Tibial artery (tissue), 4 donors: ENCODE measurements around the gene ZNF90.
A peak's percentile ranks its signal among the peaks of the same experiment; 100 is the strongest.
"Not testable (repeated sequence)": the region's sequence is repeated elsewhere in the genome, so short reads cannot be mapped to it uniquely, and the experiment has no call there.

Experiments
- DNase-seq, 2 donors: peaks; one replicate each; pipeline ENCODE4 v3.0.0-alpha.2; 2019
- H3K27ac ChIP-seq, 2 donors: fragments of 200-600 bp; sonication (generic) in 1 of 2; 1 replicate in 1 of 2; 2 replicates in 1 of 2; pipeline ENCODE4 v1.5.1; 2018 to 2019; ENCODE audit warnings: mild to moderate bottlenecking in 1 of 2
- H3K27me3 ChIP-seq, 2 donors: fragments of 200-600 bp; sonication (generic) in 1 of 2; one replicate each; pipeline versions ENCODE4 v1.5.1 to v1.6.0; 2016 to 2019
- H3K36me3 ChIP-seq, 3 donors: fragments of 200-600 bp; sonication (generic) in 2 of 3; one replicate each; pipeline ENCODE4 v1.5.1; 2016 to 2019; ENCODE audit warnings: mild to moderate bottlenecking in 2 of 3
- H3K4me1 ChIP-seq, 4 donors: fragments of 200-600 bp; sonication (generic) in 2 of 4; 1 replicate in 3 of 4; 2 replicates in 1 of 4; pipeline ENCODE4 v1.5.1; 2016 to 2019
- H3K4me3 ChIP-seq, 2 donors: fragments of 200-600 bp; sonication (generic) in 1 of 2; 1 replicate in 1 of 2; 2 replicates in 1 of 2; pipeline ENCODE4 v1.5.1; 2018 to 2019; ENCODE audit warnings: mild to moderate bottlenecking in 2 of 2
- H3K9me3 ChIP-seq, 3 donors: fragments of 200-600 bp; sonication (generic) in 1 of 3; one replicate each; pipeline ENCODE4 v1.5.1; 2016 to 2019
- intact Hi-C: fragments of 100-400 bp; cut with DNase I; formaldehyde crosslinking; loops from one replicate; pipeline ENCODE4 v1.15.0; 2023; ENCODE audit warnings: low total_unique reads
- TF ChIP-seq, protein P1 (sequence below), 2 experiments: fragments of 200-600 bp in 1 of 2; fragments of 450-650 bp in 1 of 2; IDR thresholded peaks; one replicate each; pipeline ENCODE4 v1.5.1; 2017 to 2019; ENCODE audit warnings: antibody characterized with exemption in 2 of 2, mild to moderate bottlenecking in 1 of 2, moderate library complexity in 1 of 2

Gene ZNF90

DNA sequence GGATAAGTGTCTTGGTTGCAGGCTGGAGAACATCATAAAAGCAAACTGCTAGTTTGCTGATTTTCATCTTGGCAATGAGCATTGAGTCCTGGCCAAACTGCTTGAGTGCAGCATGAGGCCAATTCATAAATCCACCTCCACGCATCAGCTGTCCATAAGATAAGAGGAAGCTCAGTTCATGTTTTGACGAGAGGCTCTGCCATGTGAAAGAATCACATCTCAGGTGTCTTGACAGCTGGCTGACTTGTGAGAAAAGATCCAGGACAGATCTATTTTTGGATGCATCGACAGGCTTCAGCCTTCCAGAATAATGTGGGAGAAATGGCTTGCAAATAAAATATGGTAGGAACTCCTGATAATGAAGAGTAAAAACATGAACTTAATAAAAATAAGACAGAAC is 33.1 kb upstream of the ZNF90 start:
- intact Hi-C loops, result no loop called here

GRCh38 chr19:20045742-20046141 is 32.1 kb upstream of the ZNF90 start:
- H3K4me1 ChIP-seq, intact Hi-C loops, H3K36me3 ChIP-seq, H3K27me3 ChIP-seq, H3K9me3 ChIP-seq, H3K4me3 ChIP-seq, H3K27ac ChIP-seq, DNase-seq: not testable (repeated sequence)

More for the DNA sequence above, 33.1 kb upstream of the ZNF90 start:
- Histone ChIP-seq H3K9me3 (no peaks in the 10 kb centered on the region), H3K4me1 (no peaks in the 10 kb centered on the region), H3K27me3 (peaks cover 0 to 5% of the 10 kb centered on the region in 2 donors), H3K27ac (no peak overlapping the region), H3K36me3 (no peaks in the 10 kb centered on the region), H3K4me3 (no peak overlapping the region)
- no peak for DNase-seq
- TF ChIP-seq, protein P1, sequence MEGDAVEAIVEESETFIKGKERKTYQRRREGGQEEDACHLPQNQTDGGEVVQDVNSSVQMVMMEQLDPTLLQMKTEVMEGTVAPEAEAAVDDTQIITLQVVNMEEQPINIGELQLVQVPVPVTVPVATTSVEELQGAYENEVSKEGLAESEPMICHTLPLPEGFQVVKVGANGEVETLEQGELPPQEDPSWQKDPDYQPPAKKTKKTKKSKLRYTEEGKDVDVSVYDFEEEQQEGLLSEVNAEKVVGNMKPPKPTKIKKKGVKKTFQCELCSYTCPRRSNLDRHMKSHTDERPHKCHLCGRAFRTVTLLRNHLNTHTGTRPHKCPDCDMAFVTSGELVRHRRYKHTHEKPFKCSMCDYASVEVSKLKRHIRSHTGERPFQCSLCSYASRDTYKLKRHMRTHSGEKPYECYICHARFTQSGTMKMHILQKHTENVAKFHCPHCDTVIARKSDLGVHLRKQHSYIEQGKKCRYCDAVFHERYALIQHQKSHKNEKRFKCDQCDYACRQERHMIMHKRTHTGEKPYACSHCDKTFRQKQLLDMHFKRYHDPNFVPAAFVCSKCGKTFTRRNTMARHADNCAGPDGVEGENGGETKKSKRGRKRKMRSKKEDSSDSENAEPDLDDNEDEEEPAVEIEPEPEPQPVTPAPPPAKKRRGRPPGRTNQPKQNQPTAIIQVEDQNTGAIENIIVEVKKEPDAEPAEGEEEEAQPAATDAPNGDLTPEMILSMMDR (IDR thresholded peaks at IDR 0.05), result no peak

GRCh38 chr19:20051841-20052768 is 25.7 kb upstream of the ZNF90 start:
- Histone ChIP-seq H3K36me3 (no peaks in the 10 kb centered on the region), H3K27me3 (no peaks in the 10 kb centered on the region), H3K4me1 (peaks cover 0 to 5% (median 1%) of the 10 kb centered on the region in 4 donors), H3K9me3 (no peaks in the 10 kb centered on the region), H3K27ac (peak overlapping the region; percentile 67 to 68), H3K4me3 (peak overlapping the region; percentile 62 to 83)
- peak; percentile 98 for DNase-seq
- TF ChIP-seq, protein P1 (IDR thresholded peaks at IDR 0.05), result peak in 1 of 2 experiments; percentile 22
- intact Hi-C loops, result no loop called here

DNA sequence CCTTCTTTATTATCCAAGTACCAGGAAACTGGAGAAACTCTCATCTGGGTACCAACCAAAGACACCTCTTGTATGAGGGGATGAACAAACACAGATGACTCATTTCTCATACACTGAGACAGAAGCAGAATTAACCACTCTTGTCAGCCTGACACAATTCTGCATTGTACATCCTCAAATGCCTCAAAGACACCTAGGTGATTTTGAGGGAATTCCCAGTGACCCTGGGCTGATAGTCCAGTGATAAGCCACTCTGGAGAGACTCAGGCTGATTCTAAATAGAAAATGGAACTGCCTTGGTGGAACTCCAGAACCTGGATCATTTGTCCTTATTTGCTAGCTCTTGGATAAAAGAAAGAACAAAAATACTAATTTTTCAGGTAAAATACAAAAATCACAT is 19.1 kb upstream of the ZNF90 start:
- DNase-seq, H3K36me3 ChIP-seq, H3K27ac ChIP-seq, H3K4me1 ChIP-seq, H3K27me3 ChIP-seq, H3K4me3 ChIP-seq, H3K9me3 ChIP-seq, intact Hi-C loops: not testable (repeated sequence)

DNA sequence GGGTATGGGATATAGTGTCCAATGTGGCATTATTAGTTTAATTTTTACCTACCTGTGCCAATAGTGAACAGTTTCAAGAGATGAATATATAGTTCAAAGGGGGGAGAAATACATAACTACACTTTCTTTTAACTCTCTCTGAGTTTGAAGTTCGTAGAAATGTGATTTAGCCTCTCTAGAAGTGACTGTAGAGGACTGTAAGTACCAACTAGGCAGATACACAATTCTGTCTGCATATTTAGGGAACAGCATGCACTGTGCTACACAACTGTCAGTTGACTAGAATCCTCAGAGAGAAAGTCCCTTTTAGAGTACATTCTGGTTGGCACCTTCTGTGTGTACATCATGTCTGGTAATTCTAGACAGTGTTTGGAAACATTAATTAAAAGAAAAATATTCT is 17.5 kb upstream of the ZNF90 start:
- intact Hi-C loops, result no loop called here
- Histone ChIP-seq H3K36me3 (no peaks in the 10 kb centered on the region), H3K27ac (no peak overlapping the region), H3K4me1 (no peaks in the 10 kb centered on the region), H3K9me3 (no peaks in the 10 kb centered on the region), H3K4me3 (no peak overlapping the region), H3K27me3 (no peaks in the 10 kb centered on the region)
- no peak for DNase-seq
- TF ChIP-seq, protein P1 (IDR thresholded peaks at IDR 0.05), result no peak

DNA sequence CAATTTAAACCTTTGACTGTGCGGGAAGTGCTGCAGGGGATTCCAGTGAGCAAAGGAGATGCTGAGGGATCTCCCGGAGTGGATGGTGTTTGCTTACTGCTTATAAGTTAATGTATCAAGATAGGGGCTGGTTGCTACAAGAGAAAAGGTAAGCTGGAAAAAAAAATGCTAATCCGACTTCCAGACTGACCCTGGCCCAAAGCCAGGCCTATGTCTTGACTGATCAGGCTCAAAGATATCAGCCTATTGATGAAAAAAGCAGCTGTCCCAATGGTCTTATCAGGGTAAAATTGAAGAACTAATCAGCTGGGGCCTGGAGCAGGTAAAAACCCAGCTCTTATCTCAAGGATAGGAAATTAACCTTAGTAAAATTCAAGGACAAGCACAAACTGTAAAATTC is 10.9 kb upstream of the ZNF90 start:
- Histone ChIP-seq H3K27me3 (peaks cover 0 to 2% of the 10 kb centered on the region in 2 donors), H3K9me3 (no peaks in the 10 kb centered on the region), H3K27ac (no peak overlapping the region), H3K4me1 (no peaks in the 10 kb centered on the region), H3K4me3 (no peak overlapping the region), H3K36me3 (no peaks in the 10 kb centered on the region)
- intact Hi-C loops, result no loop called here
- DNase-seq, result no peak
- TF ChIP-seq, protein P1 (IDR thresholded peaks at IDR 0.05), result no peak
